Ishikawa (cell line): ENCODE measurements around the gene ASB4.
A peak's percentile ranks its signal among the peaks of the same experiment; 100 is the strongest.

Experiments used
- CREB1 ChIP-seq: IDR thresholded peaks from 2 replicates; pipeline ENCODE4 v1.6.1; 2012; ENCODE audit warnings: low read depth
- EP300 ChIP-seq: IDR thresholded peaks from 2 replicates; pipeline ENCODE4 v1.6.1; 2012; ENCODE audit warnings: borderline replicate concordance
- FOXM1 ChIP-seq: IDR thresholded peaks from 2 replicates; pipeline ENCODE4 v1.6.1; 2012; ENCODE audit warnings: low read depth, borderline replicate concordance
- MAX ChIP-seq: IDR thresholded peaks from 2 replicates; pipeline ENCODE4 v1.6.1; 2012
- RAD21 ChIP-seq: IDR thresholded peaks from 2 replicates; pipeline ENCODE4 v1.6.1; 2012; ENCODE audit warnings: low read depth
- REST ChIP-seq: IDR thresholded peaks from 2 replicates; pipeline ENCODE4 v1.6.1; 2012; ENCODE audit warnings: low read depth, mild to moderate bottlenecking
- TAF1 ChIP-seq: IDR thresholded peaks from 2 replicates; pipeline ENCODE4 v1.6.1; 2012; ENCODE audit warnings: low read depth, mild to moderate bottlenecking
- USF1 ChIP-seq: IDR thresholded peaks from 2 replicates; pipeline ENCODE4 v1.6.1; 2012
- ZBTB7A ChIP-seq: IDR thresholded peaks from 2 replicates; pipeline ENCODE4 v1.6.1; 2012; ENCODE audit warnings: low read depth

- peak; percentile 39 for TF ChIP-seq RAD21
- TF ChIP-seq CREB1, result no peak
- TF ChIP-seq MAX, result no peak
- no peak for TF ChIP-seq REST
- no peak for TF ChIP-seq ZBTB7A
- TF ChIP-seq EP300, result no peak
- no peak for TF ChIP-seq TAF1
- no peak for TF ChIP-seq FOXM1
- TF ChIP-seq USF1, result no peak
Observed at GRCh38 chr7:95478272-95479037, 7.3 kb upstream of the ASB4 start.
